ENCODE results near the gene ANGPTL2.

ANGPTL2 gene

GRCh38 chr9:127078988-127079387 is 43.4 kb downstream of the ANGPTL2 start:
- Histone ChIP-seq H4K20me1 (ENCODE audit: insufficient read depth, low read length) (no peaks in the 10 kb centered on the region), H2AFZ (ENCODE audit: low read length) (no peak overlapping the region), H3K4me1 (ENCODE audit: low read length) (peaks cover 22% of the 10 kb centered on the region), H3K4me3 (ENCODE audit: low read length) (no peak overlapping the region), H3F3A (ENCODE audit: insufficient read depth, low read length) (peaks cover 14% of the 10 kb centered on the region; the same call in 1 of the 2 replicates), H3K4me2 (ENCODE audit: low read depth, low read length) (no peak overlapping the region), H3K27ac (ENCODE audit: low read length) (no peak overlapping the region), H3K36me3 (replicated peaks; ENCODE audit: insufficient read depth, low read length) (no peaks in the 10 kb centered on the region), H3K9ac (ENCODE audit: low read length) (no peak overlapping the region), H3K9me3 (replicated peaks; ENCODE audit: insufficient read depth, low read length) (no peaks in the 10 kb centered on the region), H3K27me3 (replicated peaks; ENCODE audit: insufficient read depth, low read length) (no peaks in the 10 kb centered on the region), H3K9me2 (replicated peaks; ENCODE audit: insufficient read depth, low read length) (no peaks in the 10 kb centered on the region), H3K79me2 (ENCODE audit: low read length) (no peaks in the 10 kb centered on the region)
- TF ChIP-seq EZH2phosphoT487 (IDR thresholded peaks at IDR 0.05; ENCODE audit: low read length): no peak
- TF ChIP-seq EZH2 (optimal IDR thresholded peaks at IDR 0.05; ENCODE audit: low read depth, low read length): no peak
- TF ChIP-seq, protein P1, sequence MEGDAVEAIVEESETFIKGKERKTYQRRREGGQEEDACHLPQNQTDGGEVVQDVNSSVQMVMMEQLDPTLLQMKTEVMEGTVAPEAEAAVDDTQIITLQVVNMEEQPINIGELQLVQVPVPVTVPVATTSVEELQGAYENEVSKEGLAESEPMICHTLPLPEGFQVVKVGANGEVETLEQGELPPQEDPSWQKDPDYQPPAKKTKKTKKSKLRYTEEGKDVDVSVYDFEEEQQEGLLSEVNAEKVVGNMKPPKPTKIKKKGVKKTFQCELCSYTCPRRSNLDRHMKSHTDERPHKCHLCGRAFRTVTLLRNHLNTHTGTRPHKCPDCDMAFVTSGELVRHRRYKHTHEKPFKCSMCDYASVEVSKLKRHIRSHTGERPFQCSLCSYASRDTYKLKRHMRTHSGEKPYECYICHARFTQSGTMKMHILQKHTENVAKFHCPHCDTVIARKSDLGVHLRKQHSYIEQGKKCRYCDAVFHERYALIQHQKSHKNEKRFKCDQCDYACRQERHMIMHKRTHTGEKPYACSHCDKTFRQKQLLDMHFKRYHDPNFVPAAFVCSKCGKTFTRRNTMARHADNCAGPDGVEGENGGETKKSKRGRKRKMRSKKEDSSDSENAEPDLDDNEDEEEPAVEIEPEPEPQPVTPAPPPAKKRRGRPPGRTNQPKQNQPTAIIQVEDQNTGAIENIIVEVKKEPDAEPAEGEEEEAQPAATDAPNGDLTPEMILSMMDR (IDR thresholded peaks at IDR 0.05; ENCODE audit: low read length): no peak
- DNase-seq: no peak

GRCh38 chr9:127078336-127078735 is 44.1 kb downstream of the ANGPTL2 start:
- H3K9me2 ChIP-seq (replicated peaks; ENCODE audit: insufficient read depth, low read length): no peaks in the 10 kb centered on the region
- DNase-seq: no peak
- H3K4me1 ChIP-seq (ENCODE audit: low read length): peaks cover 24% of the 10 kb centered on the region
- no peaks in the 10 kb centered on the region for H3K79me2 ChIP-seq (ENCODE audit: low read length)
- no peak for TF ChIP-seq EZH2 (optimal IDR thresholded peaks at IDR 0.05; ENCODE audit: low read depth, low read length)
- TF ChIP-seq, protein P1 (IDR thresholded peaks at IDR 0.05; ENCODE audit: low read length): no peak
- no peak for TF ChIP-seq EZH2phosphoT487 (IDR thresholded peaks at IDR 0.05; ENCODE audit: low read length)
- H3K27ac ChIP-seq (ENCODE audit: low read length): no peak overlapping the region
- H3F3A ChIP-seq (ENCODE audit: insufficient read depth, low read length): peaks cover 15% of the 10 kb centered on the region; the same call in 1 of the 2 replicates
- H3K9ac ChIP-seq (ENCODE audit: low read length): no peak overlapping the region
- H4K20me1 ChIP-seq (ENCODE audit: insufficient read depth, low read length): no peaks in the 10 kb centered on the region
- H3K36me3 ChIP-seq (replicated peaks; ENCODE audit: insufficient read depth, low read length): no peaks in the 10 kb centered on the region
- no peaks in the 10 kb centered on the region for H3K9me3 ChIP-seq (replicated peaks; ENCODE audit: insufficient read depth, low read length)
- no peak overlapping the region for H3K4me3 ChIP-seq (ENCODE audit: low read length)
- H3K4me2 ChIP-seq (ENCODE audit: low read depth, low read length): no peak overlapping the region
- no peaks in the 10 kb centered on the region for H3K27me3 ChIP-seq (replicated peaks; ENCODE audit: insufficient read depth, low read length)
- no peak overlapping the region for H2AFZ ChIP-seq (ENCODE audit: low read length)

DNA sequence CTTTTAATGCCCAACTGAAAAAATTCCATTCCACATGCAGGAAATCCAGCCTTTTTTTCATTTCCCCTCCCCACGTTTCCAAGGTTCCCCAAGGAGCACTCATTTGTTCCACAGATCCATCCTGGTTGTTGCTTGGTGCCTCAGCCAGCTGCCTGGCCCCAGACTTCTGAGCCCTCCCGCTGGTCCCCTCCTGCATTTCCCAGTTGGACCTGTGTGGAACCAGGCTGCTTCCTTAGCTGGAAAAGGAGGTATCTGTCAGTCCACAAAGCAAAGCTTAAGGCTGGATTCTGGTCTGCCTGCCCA is 44.8 kb downstream of the ANGPTL2 start:
- Histone ChIP-seq H3F3A (ENCODE audit: insufficient read depth, low read length) (peaks cover 15% of the 10 kb centered on the region; the same call in 1 of the 2 replicates), H3K27ac (ENCODE audit: low read length) (no peak overlapping the region), H3K27me3 (replicated peaks; ENCODE audit: insufficient read depth, low read length) (no peaks in the 10 kb centered on the region), H3K4me3 (ENCODE audit: low read length) (no peak overlapping the region), H3K4me1 (ENCODE audit: low read length) (peaks cover 24% of the 10 kb centered on the region), H3K9ac (ENCODE audit: low read length) (no peak overlapping the region), H3K9me3 (replicated peaks; ENCODE audit: insufficient read depth, low read length) (no peaks in the 10 kb centered on the region), H3K4me2 (ENCODE audit: low read depth, low read length) (no peak overlapping the region), H4K20me1 (ENCODE audit: insufficient read depth, low read length) (no peaks in the 10 kb centered on the region), H3K36me3 (replicated peaks; ENCODE audit: insufficient read depth, low read length) (no peaks in the 10 kb centered on the region), H3K79me2 (ENCODE audit: low read length) (no peaks in the 10 kb centered on the region), H3K9me2 (replicated peaks; ENCODE audit: insufficient read depth, low read length) (no peaks in the 10 kb centered on the region), H2AFZ (ENCODE audit: low read length) (no peak overlapping the region)
- TF ChIP-seq, protein P1 (IDR thresholded peaks at IDR 0.05; ENCODE audit: low read length): no peak
- TF ChIP-seq EZH2phosphoT487 (IDR thresholded peaks at IDR 0.05; ENCODE audit: low read length): no peak
- no peak for TF ChIP-seq EZH2 (optimal IDR thresholded peaks at IDR 0.05; ENCODE audit: low read depth, low read length)
- DNase-seq: no peak
